Tibial nerve (tissue), 4 donors: ENCODE data around the gene MTHFR. TPM values are rescaled to one million over a fixed set of nuclear protein-coding genes. Genes with fewer than 3 reads are reported as not detected.

Experiments
- DNase-seq, 2 donors: peaks; one replicate each; pipeline ENCODE4 v3.0.0-alpha.2; 2019; ENCODE audit warnings: low spot score in 2 of 2
- H3K27ac ChIP-seq, 4 donors: fragments of 200-600 bp; sonication (generic) in 3 of 4; one replicate each; pipeline ENCODE4 v1.5.1; 2017 to 2019; ENCODE audit warnings: mild to moderate bottlenecking in 1 of 4
- H3K27me3 ChIP-seq, 2 donors: fragments of 200-600 bp; sonication (generic) in 1 of 2; one replicate each; pipeline versions ENCODE4 v1.5.1 to v1.6.0; 2017 to 2019
- H3K36me3 ChIP-seq, 3 donors: fragments of 200-600 bp; sonication (generic); one replicate each; pipeline ENCODE4 v1.5.1; 2018 to 2019
- H3K4me1 ChIP-seq, 4 donors: fragments of 200-600 bp; sonication (generic) in 3 of 4; one replicate each; pipeline ENCODE4 v1.5.1; 2017 to 2019
- H3K4me3 ChIP-seq, 4 donors: fragments of 200-600 bp; sonication (generic) in 3 of 4; one replicate each; pipeline ENCODE4 v1.5.1; 2017 to 2019; ENCODE audit warnings: mild to moderate bottlenecking in 1 of 4, moderate library complexity in 1 of 4
- H3K9me3 ChIP-seq, 4 donors: fragments of 200-600 bp; sonication (generic) in 3 of 4; one replicate each; pipeline ENCODE4 v1.5.1; 2017 to 2019
- EP300 ChIP-seq, 2 donors: sonication (generic); formaldehyde crosslinking; IDR thresholded peaks; one replicate each; pipeline ENCODE4 v1.6.1; 2017; ENCODE audit warnings: antibody characterized with exemption in 2 of 2, mild to moderate bottlenecking in 1 of 2
- POLR2A ChIP-seq, 2 donors: fragments of 450-650 bp; IDR thresholded peaks; one replicate each; pipeline ENCODE4 v1.6.1; 2017; ENCODE audit warnings: antibody characterized with exemption in 2 of 2, mild to moderate bottlenecking in 2 of 2, moderate library complexity in 2 of 2
- WGBS, 2 donors: methylation state at CpG; one replicate each; pipeline ENCODE4 v1.1.5; 2018; 5-methylcytosine and 5-hydroxymethylcytosine counted together
- total RNA-seq, 4 donors: library from RNA; depleted of rRNA; stranded (reverse); fragments of >200 nt; gene quantifications; one replicate each; pipeline ENCODE4 v1.1.0, GENCODE V29; 2016
- TF ChIP-seq, protein P1 (sequence below), 5 experiments: fragments of 200-600 bp in 3 of 5; fragments of 450-650 bp in 2 of 5; sonication (generic) in 3 of 5; IDR thresholded peaks; one replicate each; pipeline ENCODE4 v1.5.1; 2016 to 2019; ENCODE audit warnings: antibody characterized with exemption in 5 of 5, mild to moderate bottlenecking in 3 of 5, moderate library complexity in 2 of 5

Gene MTHFR
- total RNA-seq, 4 donors from 2014 or later = 61.2 to 93.9 (median 69.9) TPM

DNA sequence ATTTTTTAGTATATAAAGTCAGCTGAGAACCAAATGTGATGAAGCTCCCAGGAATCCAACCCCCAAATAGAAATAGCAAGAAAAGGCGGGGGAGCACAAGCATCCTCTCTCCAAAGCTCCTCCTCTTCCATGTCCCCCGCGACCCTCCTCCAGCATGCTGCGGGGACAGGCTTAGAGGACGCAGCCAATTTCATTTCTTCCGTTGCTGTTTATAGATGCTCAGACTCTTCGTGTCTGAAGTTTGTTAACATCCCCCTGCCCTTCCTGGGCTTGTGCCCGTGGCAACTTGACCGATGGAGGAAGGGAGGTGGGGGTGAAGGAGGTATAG lies 42.6 kb upstream of the MTHFR start:
- no peak for DNase-seq
- 42 to 64% methylated on average over 9 of the region's 9 CpGs for WGBS, 2 donors

DNA sequence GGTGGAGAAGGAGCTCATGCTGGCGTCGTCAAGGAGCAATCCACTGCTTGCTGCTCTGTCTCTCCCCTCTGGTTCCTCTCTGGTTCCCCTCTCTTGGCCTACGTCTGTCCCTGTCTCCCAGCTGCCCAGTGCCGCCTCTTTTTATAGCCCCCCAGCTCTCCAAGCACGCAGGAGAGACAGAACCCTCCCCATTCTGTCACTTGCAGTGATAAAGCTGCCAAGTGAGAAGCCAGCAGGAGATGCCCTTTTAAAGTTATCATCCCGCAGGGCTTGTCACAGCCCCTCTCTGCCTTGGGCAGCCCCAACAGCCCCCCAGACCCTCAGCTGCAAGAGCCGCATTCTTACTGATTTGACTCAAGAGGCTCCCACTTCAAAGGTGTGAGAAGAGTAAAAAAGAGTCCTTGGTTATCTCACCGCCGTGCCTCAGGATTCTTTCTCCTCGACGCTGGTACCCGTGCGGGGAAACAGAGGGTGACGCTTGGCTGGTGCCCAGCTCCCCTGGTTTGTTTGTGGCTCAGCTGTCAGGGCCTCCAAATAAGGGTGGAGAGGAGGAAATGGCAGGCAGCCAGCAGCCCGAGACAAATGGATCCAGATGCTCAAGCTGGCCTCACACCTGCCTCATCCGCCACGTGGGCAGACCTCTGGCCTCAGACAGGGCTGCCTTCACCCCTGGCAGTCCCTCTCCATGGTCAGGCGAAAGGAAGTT lies 42.1 kb upstream of the MTHFR start, which contains the start of gene NPPA:
Gene NPPA, minus strand, starts transcription at position 117 of the 706 bp plus-strand sequence. Its CDS starts 99 bp downstream, at position 18.
- Histone ChIP-seq H3K9me3 (no peaks in the 10 kb centered on the region), H3K27me3 (peaks cover 0 to 4% of the 10 kb centered on the region in 2 donors), H3K36me3 (peaks cover 0 to 56% (median 0%) of the 10 kb centered on the region in 3 donors), H3K4me3 (no peak within 1 kb of the TSS), H3K27ac (no peak within 1 kb of the TSS), H3K4me1 (no peaks in the 10 kb centered on the region)
- no peak for DNase-seq
- WGBS, 2 donors = 49 to 52% methylated on average over 18 of the region's 18 CpGs
- TF ChIP-seq EP300 (IDR thresholded peaks at IDR 0.05) (no peak), POLR2A (IDR thresholded peaks at IDR 0.05) (no peak)
- TF ChIP-seq, protein P1, sequence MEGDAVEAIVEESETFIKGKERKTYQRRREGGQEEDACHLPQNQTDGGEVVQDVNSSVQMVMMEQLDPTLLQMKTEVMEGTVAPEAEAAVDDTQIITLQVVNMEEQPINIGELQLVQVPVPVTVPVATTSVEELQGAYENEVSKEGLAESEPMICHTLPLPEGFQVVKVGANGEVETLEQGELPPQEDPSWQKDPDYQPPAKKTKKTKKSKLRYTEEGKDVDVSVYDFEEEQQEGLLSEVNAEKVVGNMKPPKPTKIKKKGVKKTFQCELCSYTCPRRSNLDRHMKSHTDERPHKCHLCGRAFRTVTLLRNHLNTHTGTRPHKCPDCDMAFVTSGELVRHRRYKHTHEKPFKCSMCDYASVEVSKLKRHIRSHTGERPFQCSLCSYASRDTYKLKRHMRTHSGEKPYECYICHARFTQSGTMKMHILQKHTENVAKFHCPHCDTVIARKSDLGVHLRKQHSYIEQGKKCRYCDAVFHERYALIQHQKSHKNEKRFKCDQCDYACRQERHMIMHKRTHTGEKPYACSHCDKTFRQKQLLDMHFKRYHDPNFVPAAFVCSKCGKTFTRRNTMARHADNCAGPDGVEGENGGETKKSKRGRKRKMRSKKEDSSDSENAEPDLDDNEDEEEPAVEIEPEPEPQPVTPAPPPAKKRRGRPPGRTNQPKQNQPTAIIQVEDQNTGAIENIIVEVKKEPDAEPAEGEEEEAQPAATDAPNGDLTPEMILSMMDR (IDR thresholded peaks at IDR 0.05) = no peak

More for the DNA sequence above, 42.6 kb upstream of the MTHFR start:
- H3K27ac ChIP-seq = no peak overlapping the region
- H3K27me3 ChIP-seq = peaks cover 0 to 9% of the 10 kb centered on the region in 2 donors
- no peaks in the 10 kb centered on the region for H3K9me3 ChIP-seq
- no peaks in the 10 kb centered on the region for H3K4me1 ChIP-seq
- H3K4me3 ChIP-seq = no peak overlapping the region
- TF ChIP-seq, protein P1 (IDR thresholded peaks at IDR 0.05) = no peak
- TF ChIP-seq EP300 (IDR thresholded peaks at IDR 0.05) = no peak
- TF ChIP-seq POLR2A (IDR thresholded peaks at IDR 0.05) = no peak
- H3K36me3 ChIP-seq = peaks cover 0 to 51% (median 0%) of the 10 kb centered on the region in 3 donors

DNA sequence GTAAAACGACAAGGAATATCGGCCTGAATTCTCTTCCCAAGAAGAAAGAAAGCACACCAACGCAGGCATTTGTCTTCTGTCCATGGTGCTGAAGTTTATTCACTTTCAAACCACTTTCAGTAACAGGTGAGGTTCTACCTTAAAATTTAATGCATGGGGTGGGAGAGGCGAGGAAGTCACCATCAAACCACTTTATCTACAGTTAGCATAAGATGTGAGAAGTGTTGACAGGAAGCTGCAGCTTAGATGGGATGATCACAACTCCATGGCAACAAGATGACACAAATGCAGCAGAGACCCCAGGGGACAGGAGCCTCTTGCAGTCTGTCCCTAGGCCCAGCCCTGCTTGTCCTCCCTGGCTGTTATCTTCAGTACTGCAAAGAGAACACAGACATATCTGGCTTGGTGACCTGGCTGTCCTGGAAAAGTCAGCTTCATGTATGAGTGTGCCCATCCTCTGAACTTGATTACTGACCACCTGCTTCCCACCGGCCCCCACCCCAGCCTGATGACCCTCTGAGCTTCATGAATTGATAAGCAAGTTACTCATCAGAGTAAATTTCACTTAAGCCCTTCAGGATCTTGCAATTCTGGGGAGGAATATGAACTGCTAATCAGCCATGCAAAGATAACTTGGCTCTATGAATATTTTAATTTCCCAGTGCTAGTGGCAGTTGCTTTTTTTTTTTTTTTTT lies 40.0 kb upstream of the MTHFR start:
- H3K9me3 ChIP-seq = no peaks in the 10 kb centered on the region
- peaks cover 0 to 76% (median 7%) of the 10 kb centered on the region in 3 donors for H3K36me3 ChIP-seq
- no peak for TF ChIP-seq EP300 (IDR thresholded peaks at IDR 0.05)
- TF ChIP-seq, protein P1 (IDR thresholded peaks at IDR 0.05) = no peak
- no peak for TF ChIP-seq POLR2A (IDR thresholded peaks at IDR 0.05)
- WGBS, 2 donors = 41 to 46% methylated on average over 5 of the region's 5 CpGs
- H3K27ac ChIP-seq = no peak overlapping the region
- H3K4me3 ChIP-seq = no peak overlapping the region
- no peak for DNase-seq
- no peaks in the 10 kb centered on the region for H3K4me1 ChIP-seq
- H3K27me3 ChIP-seq = no peaks in the 10 kb centered on the region

DNA sequence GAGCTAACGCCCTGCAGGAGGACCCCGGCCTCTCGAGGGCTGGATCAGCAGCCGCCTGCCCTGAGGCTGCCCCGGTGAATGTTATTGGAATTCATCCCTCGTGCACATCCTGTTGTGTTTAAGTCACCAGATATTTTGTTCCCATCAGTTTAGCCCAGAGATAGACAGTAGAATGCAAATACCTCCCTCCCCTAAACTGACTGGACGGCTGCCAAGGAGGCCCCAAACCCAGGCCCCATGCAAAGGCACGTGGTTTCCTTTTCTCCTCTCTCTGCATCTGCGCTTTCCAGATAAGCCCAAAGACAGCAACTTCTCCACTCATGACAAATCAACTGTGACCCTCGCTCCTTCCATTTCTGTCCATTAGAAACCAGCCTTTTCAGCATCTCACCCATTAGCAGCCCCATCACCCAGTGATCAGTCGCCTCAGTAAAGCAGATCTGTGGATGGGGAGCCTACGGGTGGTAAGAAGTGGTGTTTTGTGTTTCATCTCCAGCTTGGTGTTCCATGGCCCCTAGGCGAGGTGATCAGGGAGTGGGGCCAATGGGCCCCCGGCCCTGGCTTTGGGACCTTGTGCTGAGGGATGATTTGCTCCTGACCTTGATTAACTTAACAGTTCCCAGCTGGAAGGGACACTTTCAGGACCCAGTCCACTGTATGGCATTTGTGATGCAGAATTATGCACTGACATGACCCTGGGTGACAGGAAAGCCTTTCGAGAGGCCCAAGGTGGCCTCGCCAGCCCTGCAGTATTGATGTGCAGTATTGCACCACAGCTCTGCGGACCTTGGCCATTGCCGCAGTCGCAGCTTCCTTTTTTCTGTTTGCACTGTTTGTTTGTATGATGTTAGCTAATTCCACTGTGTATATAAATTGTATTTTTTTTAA lies 36.6 kb upstream of the MTHFR start:
- no peaks in the 10 kb centered on the region for H3K4me1 ChIP-seq
- no peaks in the 10 kb centered on the region for H3K9me3 ChIP-seq
- peak in 1 of 2 donors; percentile 23 for DNase-seq
- H3K27ac ChIP-seq = no peak overlapping the region
- H3K4me3 ChIP-seq = no peak overlapping the region
- TF ChIP-seq, protein P1 (IDR thresholded peaks at IDR 0.05) = no peak
- no peak for TF ChIP-seq EP300 (IDR thresholded peaks at IDR 0.05)
- no peak for TF ChIP-seq POLR2A (IDR thresholded peaks at IDR 0.05)
- peaks cover 0 to 97% (median 17%) of the 10 kb centered on the region in 3 donors for H3K36me3 ChIP-seq
- H3K27me3 ChIP-seq = no peaks in the 10 kb centered on the region
- 58 to 65% methylated on average over 19 of the region's 19 CpGs for WGBS, 2 donors
